GM12875 (cell line): ENCODE results near the gene GPR55.
"Not testable (repeated sequence)": the region's sequence is repeated elsewhere in the genome, so short reads cannot be mapped to it uniquely, and the experiment has no call there.

ENCODE experiments used
- H3K4me3 ChIP-seq: one replicate; pipeline ENCODE4 v1.5.1; 2011; ENCODE audit warnings: low read depth, low read length, control low read depth
- TF ChIP-seq, protein P1 (sequence below): IDR thresholded peaks from 2 replicates; pipeline ENCODE4 v1.5.1; 2011; ENCODE audit warnings: low read depth, mild to moderate bottlenecking, control low read depth, inconsistent platforms, low read length, moderate library complexity, borderline replicate concordance; ENCODE audit not compliant: insufficient read depth

Gene GPR55, protein sequence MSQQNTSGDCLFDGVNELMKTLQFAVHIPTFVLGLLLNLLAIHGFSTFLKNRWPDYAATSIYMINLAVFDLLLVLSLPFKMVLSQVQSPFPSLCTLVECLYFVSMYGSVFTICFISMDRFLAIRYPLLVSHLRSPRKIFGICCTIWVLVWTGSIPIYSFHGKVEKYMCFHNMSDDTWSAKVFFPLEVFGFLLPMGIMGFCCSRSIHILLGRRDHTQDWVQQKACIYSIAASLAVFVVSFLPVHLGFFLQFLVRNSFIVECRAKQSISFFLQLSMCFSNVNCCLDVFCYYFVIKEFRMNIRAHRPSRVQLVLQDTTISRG

DNA sequence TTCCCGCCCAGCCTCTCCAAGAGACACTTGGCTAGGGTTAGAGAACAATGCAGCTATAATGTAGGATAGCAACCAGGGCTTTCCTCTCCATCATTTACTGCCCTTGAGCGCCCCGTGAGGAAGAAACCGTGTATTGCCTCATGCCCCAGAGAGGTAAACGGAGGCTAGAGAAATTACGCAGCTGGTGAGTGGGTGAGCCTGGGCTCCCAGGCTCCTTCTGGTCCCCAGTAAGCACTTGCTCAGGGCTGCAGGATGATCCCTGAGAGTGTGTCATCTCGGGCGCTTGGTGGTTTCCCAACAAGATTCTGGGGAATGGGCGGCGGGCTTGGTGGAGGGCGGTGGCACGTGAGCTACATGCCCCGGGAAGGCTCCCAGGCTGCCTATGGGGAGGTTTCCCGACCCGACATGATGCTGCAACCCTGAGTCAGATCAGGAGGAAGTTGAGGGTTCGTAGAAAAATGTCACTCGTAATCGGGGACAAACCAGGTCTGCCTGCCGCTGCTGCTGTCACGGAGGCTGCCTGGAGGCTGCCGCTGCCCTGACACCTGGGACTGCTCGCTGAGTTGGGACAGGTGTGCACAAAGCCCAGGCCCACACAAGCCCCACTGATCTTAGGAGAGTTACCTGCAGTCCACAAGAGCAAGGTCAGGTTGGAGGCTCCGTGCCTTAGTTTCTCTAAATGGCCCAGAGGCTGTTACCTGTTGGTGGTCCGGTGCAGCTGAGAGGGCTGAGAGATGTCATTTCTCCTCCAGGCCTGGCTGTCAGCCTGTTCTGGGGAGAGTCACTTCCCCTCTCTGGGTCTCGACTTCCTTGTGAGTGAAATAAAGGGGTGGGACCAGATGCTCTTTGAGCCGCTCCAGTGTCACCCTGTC, at the start of gene GPR55:
GPR55 (minus strand) TSS at position 773 of the 872 bp plus-strand sequence. CDS start 14,280 bp downstream, outside the sequence.
- H3K4me3 ChIP-seq: peak within 1 kb of the TSS; percentile 85
- TF ChIP-seq, protein P1, sequence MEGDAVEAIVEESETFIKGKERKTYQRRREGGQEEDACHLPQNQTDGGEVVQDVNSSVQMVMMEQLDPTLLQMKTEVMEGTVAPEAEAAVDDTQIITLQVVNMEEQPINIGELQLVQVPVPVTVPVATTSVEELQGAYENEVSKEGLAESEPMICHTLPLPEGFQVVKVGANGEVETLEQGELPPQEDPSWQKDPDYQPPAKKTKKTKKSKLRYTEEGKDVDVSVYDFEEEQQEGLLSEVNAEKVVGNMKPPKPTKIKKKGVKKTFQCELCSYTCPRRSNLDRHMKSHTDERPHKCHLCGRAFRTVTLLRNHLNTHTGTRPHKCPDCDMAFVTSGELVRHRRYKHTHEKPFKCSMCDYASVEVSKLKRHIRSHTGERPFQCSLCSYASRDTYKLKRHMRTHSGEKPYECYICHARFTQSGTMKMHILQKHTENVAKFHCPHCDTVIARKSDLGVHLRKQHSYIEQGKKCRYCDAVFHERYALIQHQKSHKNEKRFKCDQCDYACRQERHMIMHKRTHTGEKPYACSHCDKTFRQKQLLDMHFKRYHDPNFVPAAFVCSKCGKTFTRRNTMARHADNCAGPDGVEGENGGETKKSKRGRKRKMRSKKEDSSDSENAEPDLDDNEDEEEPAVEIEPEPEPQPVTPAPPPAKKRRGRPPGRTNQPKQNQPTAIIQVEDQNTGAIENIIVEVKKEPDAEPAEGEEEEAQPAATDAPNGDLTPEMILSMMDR: peak; percentile 80

DNA sequence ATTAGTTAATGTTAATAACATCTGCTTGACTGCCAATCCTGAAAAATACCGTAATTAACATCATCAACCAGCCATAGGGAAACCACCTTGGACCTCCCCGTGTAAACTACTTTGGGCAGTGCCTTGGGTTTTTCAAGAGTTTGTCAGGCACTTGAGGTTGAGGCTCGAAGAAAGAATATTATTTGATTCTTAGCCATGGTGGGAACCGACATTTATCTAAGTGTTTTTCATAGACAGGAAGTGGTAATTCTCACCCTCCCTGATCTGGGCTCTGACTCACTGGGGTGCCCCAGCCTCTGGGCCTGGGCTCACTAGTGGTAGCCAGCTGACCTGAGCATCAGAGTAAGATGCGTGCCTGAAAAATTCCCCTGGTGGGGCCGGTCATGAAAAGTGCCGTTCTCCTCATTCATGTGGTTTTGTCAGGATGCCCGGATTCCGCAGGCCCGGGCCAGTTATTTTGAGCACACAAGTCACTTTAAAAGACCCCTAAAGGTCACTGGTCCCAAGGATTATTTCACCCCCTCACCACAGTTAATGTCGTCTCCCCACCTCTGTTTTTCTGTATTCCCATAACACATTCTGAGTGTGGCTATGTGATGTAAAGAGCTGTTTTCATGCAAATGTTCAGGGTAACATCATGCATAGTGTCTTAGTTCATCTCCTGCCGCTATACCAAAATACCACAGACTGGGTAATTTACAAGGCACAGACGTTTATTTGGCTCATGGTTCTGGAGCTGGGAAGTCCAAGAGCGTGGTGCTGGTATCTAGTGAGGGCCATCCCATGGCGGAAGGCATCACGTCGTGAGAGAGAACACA, 49.3 kb upstream of the GPR55 start:
- TF ChIP-seq, protein P1: no peak
- no peak overlapping the region for H3K4me3 ChIP-seq

DNA sequence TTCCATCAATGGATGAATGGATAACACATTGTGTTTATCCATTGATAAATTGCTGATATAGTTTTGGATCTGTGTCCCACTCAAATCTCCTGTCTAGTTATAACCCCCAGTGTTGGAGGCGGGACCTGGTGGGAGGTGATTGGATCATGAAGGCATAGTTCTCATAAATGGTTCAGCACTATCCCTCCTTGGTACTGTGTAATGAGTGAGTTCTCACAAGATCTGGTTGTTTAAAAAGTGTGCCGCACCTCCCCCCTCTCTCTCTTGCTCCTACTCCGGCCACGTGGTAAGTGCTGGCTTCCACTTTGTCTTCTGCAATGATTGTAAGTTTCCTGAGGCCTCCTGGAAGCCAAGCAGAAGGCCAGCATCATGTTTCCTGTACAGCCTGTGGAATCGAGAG, 47.0 kb upstream of the GPR55 start:
- no peak overlapping the region for H3K4me3 ChIP-seq
- TF ChIP-seq, protein P1: no peak

DNA sequence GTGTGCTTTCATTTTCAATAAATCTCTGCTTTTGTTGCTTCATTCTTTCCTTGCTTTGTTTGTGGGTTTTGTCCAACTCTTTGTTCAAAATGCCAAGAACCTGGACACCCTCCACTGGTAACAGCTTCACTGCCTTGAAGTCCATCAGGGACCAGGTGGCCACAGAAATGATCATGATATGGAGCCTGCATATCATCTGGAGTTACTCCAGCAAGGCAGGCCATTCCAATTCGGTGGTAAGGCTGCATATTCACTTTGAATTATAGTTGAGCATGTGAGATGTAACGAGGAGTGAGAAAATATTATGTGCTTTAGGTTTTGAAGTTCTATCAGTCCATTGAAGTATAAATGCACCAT, 44.6 kb upstream of the GPR55 start:
- H3K4me3 ChIP-seq: no peak overlapping the region
- TF ChIP-seq, protein P1: no peak

DNA sequence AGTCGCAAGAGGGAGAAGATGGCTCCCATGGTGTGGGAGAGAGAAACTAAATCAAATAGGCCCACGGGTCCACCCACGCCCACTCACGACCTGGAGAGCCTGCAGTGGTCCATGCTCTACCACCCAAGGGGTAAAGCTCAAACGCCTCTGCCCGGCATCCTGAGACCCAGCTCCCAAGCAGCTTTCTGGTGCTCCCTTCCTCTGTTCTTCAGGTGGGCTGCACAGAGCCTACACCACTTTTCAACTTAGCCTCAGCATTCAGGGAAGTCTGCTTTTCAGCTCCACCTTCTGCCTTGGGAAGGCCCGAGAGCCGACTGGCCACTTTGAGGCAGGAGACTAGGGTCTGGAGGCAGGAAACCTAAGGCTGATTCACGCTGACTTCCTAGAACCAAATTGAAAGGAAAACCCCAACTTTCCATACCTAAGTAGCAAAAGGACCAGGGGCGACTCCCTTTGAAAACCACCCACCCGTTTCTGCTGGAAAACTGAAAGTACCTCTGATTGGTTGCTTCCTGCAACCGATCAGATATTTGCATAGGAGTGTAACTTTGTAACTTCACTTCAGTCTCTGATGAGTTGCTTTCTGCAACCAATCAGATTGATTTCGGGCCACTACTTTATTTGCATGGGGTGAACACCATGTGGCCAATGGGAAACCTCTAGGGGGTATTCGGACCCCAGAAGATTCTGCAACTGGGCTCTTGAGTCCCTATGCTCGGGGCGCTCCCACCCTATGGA, 44.0 kb upstream of the GPR55 start:
- no peak overlapping the region for H3K4me3 ChIP-seq
- TF ChIP-seq, protein P1: no peak

DNA sequence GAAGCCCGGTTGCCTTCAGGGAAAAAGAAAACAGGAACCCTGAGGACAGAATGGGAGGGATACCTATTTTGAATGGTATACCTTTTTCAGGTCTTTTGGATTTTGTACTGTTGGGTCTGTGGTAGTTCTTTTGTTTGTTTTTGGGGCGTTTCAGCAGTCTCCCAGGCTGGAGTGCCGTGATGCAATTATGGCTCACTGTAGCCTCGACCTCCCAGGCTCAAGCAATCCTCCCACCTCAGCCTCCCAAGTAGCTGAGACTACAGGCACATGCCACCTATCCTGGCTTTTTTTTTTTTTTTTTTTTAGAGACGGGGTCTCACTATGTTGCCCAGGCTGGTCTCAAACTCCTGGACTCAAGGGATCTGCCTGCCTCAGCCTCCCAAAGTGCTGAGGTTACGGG, 43.3 kb upstream of the GPR55 start:
- H3K4me3 ChIP-seq: not testable (repeated sequence)
